ENCODE measurements around the gene KRT84. TPM values are rescaled to one million over a fixed set of nuclear protein-coding genes. Genes with fewer than 3 reads are reported as not detected.
A peak's percentile ranks its signal among the peaks of the same experiment; 100 is the strongest.

KRT84 gene
- total RNA-seq, 2 experiments from 2014 or later = not detected

DNA sequence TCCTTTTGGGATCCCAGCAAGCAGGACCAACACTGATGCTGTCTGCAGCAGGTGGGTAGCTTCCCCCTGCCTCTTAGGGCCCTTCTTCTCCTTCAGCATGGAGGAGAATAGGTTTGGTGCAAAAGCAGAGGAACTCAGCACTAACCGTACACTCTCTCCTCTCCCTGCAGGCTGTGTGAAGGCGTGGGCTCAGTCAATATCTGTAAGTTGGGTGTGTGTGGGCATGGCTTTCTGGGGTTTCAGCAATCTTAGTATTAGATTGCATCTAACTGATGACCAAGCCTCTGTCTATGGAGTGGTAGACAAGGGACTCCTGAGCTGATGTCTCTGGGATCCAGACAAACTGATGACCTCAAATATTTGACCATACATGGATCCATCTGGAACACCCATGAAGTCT lies 32.5 kb downstream of the KRT84 start:
- ChIA-PET POLR2A (interaction anchor here (1.0 kb wide), 1 partner anchor 9 kb away, joined by 3 read pairs; no protein-coding TSS in a partner anchor), CTCF (interaction anchor here (0.8 to 3.3 kb wide), 3 partner anchors 9 to 532 kb away, joined by 3 to 19 read pairs (median 7); no protein-coding TSS in a partner anchor)
- no peaks in the 10 kb centered on the region for H3K9me3 Mint-ChIP-seq
- H3K36me3 Mint-ChIP-seq (ENCODE audit: low read depth) = no peaks in the 10 kb centered on the region
- peaks cover 1% of the 10 kb centered on the region for H3K27me3 Mint-ChIP-seq
- intact Hi-C loops (cut with micrococcal nuclease) = no loop called here
- ATAC-seq = no peak
- peaks cover 22% of the 10 kb centered on the region for H3K4me1 Mint-ChIP-seq (ENCODE audit: low read depth)
- TF ChIP-seq, protein P1, sequence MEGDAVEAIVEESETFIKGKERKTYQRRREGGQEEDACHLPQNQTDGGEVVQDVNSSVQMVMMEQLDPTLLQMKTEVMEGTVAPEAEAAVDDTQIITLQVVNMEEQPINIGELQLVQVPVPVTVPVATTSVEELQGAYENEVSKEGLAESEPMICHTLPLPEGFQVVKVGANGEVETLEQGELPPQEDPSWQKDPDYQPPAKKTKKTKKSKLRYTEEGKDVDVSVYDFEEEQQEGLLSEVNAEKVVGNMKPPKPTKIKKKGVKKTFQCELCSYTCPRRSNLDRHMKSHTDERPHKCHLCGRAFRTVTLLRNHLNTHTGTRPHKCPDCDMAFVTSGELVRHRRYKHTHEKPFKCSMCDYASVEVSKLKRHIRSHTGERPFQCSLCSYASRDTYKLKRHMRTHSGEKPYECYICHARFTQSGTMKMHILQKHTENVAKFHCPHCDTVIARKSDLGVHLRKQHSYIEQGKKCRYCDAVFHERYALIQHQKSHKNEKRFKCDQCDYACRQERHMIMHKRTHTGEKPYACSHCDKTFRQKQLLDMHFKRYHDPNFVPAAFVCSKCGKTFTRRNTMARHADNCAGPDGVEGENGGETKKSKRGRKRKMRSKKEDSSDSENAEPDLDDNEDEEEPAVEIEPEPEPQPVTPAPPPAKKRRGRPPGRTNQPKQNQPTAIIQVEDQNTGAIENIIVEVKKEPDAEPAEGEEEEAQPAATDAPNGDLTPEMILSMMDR (IDR thresholded peaks at IDR 0.05) = no peak
- DNase-seq = no peak
- H3K4me3 Mint-ChIP-seq = no peak overlapping the region
- no peak overlapping the region for H3K27ac Mint-ChIP-seq

DNA sequence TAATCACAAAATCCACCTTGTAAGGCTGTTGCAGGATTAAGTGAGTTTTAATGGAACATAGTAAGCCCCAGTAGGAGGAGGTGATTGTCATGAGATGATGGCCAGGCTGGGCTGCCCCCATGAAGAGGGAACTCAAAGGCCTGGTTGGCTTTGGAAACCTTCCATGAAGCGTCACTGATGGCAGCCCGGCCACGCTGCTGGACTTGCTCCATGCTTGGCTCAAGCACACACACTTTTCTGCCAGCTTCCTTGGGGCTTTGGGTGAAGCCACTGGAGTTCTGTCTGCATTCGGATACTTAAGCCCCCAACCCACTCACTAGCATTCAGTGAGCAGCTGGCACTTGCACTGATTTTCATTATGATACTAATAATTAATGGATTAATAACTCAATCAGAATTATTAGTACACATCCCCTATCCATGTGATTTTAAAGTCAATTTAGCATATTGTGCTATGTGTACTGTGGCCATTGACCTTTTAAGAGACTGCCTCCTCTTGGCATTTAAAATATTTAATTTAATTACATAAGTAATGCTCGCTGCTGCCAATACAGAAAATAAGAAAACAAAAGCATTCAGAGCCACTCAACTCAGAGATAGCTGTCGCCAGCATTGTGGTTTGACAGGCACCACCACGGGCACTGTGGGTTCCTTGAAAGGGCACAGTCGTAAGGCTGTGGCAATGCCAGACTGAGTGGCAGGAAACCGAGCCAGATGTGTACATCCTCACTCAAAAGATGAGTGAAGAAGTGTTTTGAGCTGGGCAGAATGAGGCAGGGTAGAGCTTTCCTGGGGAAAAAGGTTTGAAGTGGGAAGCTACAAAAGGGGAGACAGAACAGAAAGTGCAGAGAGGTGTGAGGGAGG lies 34.0 kb downstream of the KRT84 start:
- peaks cover 1% of the 10 kb centered on the region for H3K27me3 Mint-ChIP-seq
- CTCF ChIA-PET = interaction anchor here (0.8 to 3.3 kb wide), 7 partner anchors 10 to 528 kb away, joined by 3 to 19 read pairs (median 4); no protein-coding TSS in a partner anchor
- intact Hi-C loops (cut with micrococcal nuclease) = no loop called here
- no peaks in the 10 kb centered on the region for H3K9me3 Mint-ChIP-seq
- no peak overlapping the region for H3K27ac Mint-ChIP-seq
- TF ChIP-seq, protein P1 (IDR thresholded peaks at IDR 0.05) = no peak
- no peak overlapping the region for H3K4me3 Mint-ChIP-seq
- POLR2A ChIA-PET = interaction anchor here (1.5 kb wide), 1 partner anchor 10 kb away, joined by 5 read pairs; no protein-coding TSS in a partner anchor
- peak; percentile 64 for DNase-seq
- ATAC-seq = peak; percentile 79
- no peaks in the 10 kb centered on the region for H3K36me3 Mint-ChIP-seq (ENCODE audit: low read depth)
- peaks cover 18% of the 10 kb centered on the region for H3K4me1 Mint-ChIP-seq (ENCODE audit: low read depth)

DNA sequence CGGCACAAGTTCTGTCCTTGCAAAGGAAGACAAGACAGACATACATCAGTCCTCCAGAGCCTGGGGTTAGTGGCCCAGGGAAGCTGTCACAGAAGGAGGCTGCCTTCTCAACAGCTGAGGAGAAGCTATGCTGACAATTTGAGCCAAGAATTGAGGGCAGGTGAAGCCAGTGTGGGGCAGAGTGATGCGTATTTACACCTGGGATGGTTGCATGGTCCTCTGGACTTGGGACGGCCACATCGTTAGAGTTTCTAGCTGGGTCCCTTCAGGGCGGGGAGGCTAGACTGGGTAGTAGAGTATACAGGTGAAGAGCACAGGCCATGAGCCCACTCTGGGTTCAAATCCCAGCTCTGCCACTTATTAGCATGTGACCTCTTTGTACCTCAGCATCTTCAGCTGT lies 34.7 kb downstream of the KRT84 start:
- Mint-ChIP-seq H3K36me3 (ENCODE audit: low read depth) (no peaks in the 10 kb centered on the region), H3K4me3 (no peak overlapping the region), H3K27me3 (peaks cover 1% of the 10 kb centered on the region), H3K9me3 (no peaks in the 10 kb centered on the region), H3K27ac (no peak overlapping the region), H3K4me1 (ENCODE audit: low read depth) (peaks cover 18% of the 10 kb centered on the region)
- ChIA-PET CTCF (interaction anchor here (1.0 to 3.3 kb wide), 5 partner anchors 11 to 72 kb away, joined by 3 to 19 read pairs (median 5); no protein-coding TSS in a partner anchor), POLR2A (interaction anchor here (1.5 kb wide), 1 partner anchor 10 kb away, joined by 5 read pairs; no protein-coding TSS in a partner anchor)
- TF ChIP-seq, protein P1 (IDR thresholded peaks at IDR 0.05) = no peak
- intact Hi-C loops (cut with micrococcal nuclease) = no loop called here
- ATAC-seq (no peak), DNase-seq (no peak)

DNA sequence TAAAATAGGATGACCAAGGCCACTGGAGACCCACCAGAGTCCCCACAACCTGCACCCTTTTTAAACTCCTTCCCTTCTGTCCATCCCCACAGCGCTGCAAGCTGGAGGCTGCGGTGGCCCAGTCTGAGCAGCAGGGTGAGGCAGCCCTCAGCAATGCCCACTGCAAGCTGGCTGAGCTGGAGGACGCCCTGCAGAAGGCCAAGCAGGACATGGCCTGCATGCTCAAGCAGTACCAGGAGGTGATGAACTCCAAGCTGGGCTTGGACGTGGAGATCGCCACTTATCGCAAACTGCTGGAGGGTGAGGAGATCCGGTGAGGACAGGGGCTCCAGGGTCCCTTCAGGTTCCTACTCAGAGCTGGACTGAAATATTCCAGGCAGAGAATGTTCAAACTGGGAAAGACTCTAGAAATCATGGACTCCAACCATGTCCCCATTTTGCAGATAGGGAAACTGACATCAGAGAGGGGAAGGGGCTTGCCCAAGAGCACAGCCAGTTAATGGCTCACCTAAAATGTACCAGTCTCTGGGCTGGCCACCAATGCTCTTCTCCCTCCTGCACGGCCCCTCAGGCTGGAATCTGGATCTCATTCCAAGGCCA lies 35.3 kb downstream of the KRT84 start:
- peaks cover 18% of the 10 kb centered on the region for H3K4me1 Mint-ChIP-seq (ENCODE audit: low read depth)
- intact Hi-C loops (cut with micrococcal nuclease) = no loop called here
- H3K9me3 Mint-ChIP-seq = no peaks in the 10 kb centered on the region
- peaks cover 1% of the 10 kb centered on the region for H3K27me3 Mint-ChIP-seq
- ChIA-PET POLR2A (interaction anchor here (1.5 kb wide), 1 partner anchor 11 kb away, joined by 5 read pairs; no protein-coding TSS in a partner anchor), CTCF (interaction anchor here (1.0 to 2.1 kb wide), 4 partner anchors 12 to 71 kb away, joined by 3 to 5 read pairs (median 4); no protein-coding TSS in a partner anchor)
- no peak for DNase-seq
- H3K27ac Mint-ChIP-seq = no peak overlapping the region
- TF ChIP-seq, protein P1 (IDR thresholded peaks at IDR 0.05) = no peak
- no peak for ATAC-seq
- H3K36me3 Mint-ChIP-seq (ENCODE audit: low read depth) = no peaks in the 10 kb centered on the region
- no peak overlapping the region for H3K4me3 Mint-ChIP-seq

Measured in activated CD8-positive, alpha-beta T cell treated with anti-CD3 and anti-CD28 coated beads for 36 hours (primary cell).